SKM-1 (cell line): ENCODE results near the gene DCC.

Experiments
- DNase-seq: peaks from one replicate; lab custom pipeline; 2025; ENCODE audit not compliant: unreplicated experiment; lab: John Stamatoyannopoulos, UW

The DCC gene

DNA sequence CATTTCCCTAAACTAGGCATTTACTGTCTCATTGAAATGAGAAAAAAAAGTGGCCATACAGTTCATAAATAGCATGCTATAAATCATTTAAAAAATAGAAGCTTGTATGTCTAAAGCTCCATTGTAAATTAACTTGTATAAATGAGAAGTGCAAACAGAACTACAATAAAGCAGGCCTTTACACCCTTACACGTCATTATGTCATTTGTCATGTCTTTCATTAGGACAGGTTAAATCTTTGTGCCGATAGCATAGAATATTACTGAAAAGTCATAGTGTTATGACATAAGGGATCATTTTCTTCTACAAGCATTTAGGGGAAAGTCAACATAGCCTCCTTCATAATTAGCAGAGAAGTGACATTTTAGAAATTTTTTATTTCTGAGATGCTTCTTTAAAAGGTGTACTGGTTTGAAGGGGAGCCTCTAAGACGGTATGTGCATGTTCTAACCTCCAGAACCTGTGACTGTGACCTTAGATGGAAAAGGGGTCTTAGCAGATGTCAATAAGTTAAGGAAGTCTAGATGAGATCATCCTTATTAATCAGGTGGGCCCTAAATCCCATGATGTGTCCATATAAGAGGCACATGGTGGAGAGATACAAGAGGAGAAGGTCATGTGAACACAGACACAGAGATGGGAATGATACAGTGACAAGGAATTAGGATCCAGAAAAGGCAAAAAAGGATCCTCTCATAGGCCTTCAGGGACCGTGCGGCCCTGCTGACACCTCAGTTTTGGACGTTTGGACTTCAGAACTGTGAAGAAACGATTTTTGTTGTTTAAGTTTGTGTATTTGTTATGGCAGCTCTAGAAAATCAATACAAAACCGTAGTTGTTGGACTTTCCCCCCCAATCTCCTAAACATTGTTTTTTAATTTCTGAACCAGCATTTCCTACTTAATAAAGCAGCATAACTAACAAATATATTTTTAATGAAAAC is 1020.8 kb downstream of the DCC start:
- DNase-seq: no peak

GRCh38 chr18:53375621-53376020 is 1035.6 kb downstream of the DCC start:
- no peak for DNase-seq

DNA sequence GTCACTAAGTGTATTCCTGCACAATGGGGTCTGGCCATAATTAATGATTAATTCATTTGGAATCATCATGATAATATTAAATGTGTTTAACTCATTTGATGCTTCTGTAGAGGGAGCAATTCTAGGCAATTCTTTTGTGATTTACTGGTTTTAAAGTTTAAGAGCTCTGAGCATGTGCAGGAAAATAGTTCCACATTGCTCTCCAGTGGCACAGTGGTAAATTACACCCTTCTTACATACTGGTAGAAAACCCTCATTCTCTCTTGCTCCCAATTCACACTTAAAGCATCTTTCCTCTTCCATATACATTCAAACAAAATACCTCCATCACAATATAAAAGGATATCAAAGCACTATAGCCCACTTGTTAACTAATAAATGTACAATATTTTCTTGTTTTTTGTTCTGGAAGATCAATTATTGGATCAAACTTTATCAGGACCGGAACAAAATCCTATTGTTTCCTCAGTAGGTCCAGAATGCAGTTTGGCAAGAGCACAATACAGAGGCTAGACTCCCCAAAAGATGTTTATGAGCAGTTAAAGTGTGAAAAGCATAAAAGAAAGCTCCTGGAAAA is 1040.2 kb downstream of the DCC start:
- no peak for DNase-seq

DNA sequence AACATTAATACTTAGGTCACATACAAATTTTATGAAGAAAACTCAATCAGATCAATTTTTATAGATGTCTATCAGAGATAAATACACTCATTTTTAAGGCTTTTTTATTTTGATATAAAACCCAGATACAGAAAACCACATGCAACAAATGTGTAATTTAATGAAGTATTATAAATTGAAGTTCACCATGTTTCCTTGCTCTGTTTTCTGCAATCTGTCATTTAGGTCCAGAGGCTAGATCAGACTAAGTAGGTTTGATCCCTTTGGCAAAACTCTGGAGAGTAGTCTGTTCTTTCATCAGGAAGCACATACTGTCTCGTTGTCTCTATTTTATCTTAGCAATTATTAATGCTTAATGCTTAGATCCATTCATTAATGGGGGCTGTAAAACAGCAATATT is 1042.9 kb downstream of the DCC start:
- DNase-seq: no peak

DNA sequence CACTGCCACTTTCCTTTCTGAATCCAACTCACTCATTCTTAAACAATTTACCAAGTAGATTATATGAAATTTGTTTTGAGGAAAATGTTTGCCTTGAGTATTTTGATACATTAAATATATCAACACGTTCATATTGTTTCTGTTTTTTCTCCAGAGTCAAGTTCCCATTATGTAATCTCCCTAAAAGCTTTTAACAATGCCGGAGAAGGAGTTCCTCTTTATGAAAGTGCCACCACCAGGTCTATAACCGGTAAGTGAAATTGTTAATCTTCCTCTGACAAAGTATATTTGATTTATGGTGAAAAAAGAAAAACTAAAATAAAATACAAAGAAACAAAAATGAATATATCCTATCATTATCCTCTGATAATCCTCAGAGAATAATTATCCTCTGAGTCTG is 1045.9 kb downstream of the DCC start:
- DNase-seq: peak; percentile 5

- no peak for DNase-seq
These were observed 1047.6 kb downstream of the DCC start for GRCh38 chr18:53387581-53387980.

GRCh38 chr18:53402670-53403069 is 1062.7 kb downstream of the DCC start:
- DNase-seq: no peak

DNA sequence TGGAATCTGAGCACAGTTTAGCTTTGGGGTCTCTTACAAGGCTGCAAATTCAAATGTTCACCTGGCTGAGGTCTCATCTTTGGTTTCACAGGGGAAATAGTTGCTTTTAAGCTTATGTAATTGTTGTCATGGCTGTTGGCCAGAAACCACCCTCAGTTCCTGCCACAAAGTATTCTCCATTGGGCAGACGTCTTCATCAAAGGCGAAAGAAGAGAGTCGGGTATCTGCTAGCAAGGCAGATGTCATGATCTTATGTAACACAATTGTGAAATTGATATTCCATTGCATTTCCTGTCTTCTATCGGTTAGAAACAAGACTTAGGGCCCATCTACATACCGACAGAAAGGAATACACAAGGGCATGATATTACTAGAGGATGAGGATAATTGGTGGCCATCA is 1068.3 kb downstream of the DCC start:
- DNase-seq: no peak

- no peak for DNase-seq
These were observed 1071.5 kb downstream of the DCC start for GRCh38 chr18:53411511-53411910.

DNA sequence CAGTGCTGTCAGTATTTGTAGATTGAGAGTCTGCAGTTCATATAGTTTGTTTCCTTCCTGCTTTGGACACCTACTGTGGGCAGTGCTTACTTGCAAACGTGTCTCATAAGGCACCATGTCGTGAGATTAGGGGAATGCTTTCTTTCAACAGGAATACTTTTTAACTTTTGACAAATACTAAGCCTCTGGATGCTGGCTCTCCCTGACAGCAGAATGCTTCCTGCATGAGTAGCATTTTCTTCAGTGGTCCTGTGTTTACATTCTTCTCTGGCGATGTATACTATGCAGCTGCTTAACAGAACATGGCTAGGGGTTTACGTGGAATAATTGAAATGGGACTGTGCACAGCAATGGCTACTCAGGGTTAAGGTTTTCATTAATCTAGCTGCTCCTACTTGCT is 1077.0 kb downstream of the DCC start:
- DNase-seq: no peak

DNA sequence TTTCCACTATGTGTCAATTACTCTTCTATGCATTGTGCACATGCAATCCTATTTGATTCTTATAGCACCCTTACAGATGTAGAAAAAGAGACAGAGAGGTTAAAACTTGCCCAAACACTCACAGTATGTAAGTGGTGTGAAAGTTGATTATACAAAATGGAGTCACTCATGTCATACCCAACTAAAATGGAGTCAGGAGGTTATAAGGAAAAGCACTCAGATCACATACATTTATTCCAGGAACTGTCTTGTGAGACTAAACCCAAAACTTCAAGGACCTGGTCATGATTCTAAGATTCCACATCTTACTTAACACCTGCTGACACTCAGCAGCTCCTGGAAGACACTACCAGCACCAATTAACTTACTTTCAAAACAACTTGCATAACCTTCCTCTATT is 1081.9 kb downstream of the DCC start:
- no peak for DNase-seq

GRCh38 chr18:53422896-53423295 is 1082.9 kb downstream of the DCC start:
- no peak for DNase-seq

DNA sequence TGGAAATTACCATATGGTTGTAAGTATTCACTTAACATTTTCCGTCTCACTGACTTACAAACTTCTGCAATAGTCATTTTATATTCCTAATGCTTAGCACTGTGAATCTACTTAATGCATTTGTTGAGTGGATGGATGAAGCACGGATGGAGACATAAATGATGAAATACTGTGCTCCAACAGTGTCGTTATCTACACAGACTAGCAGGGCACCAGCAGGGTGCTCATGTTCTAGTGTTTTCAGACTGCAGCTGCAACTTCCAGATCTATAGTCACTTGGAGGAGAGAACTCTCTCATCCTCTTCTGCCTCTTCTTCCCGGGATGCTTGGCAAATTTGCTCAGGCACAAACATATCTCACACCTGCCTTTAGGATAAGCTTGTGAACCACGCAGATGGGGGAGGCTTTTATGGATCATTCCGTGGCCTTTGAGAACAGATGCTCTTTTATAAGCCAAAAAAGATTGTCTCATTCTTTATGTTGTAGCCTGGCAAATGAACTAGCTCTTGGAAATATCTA is 1086.7 kb downstream of the DCC start:
- no peak for DNase-seq

DNA sequence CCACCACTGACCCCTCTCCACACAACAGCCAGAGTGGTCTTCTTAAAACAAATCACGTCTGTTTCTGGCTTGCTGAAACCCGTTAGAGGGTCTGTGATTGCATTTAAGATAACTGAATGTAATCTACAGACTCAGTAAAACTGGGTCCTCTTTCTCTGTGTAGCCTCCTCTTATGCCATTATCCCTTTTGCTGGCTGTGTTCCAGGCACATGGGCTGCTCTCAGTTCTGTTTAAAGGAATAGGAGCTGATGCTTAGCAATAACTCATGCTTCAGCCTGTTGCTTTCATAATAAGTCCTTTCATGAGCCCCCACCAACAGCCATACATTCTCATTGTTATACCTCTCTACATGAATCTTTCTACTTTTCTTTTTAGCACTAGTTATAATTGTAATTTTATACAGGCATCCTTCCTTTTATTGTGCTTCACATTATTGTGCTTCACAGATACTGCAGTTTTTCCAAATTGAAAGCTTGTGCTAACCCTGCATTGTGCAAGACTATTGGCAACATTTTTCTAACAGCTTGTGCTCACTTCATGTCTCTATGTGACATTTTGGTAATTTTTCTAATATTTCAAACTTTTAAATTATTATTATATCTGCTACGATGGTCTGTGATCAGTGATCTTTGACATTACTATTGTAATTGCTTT is 1101.9 kb downstream of the DCC start:
- DNase-seq: no peak

GRCh38 chr18:53442415-53442783 is 1102.4 kb downstream of the DCC start:
- no peak for DNase-seq

DNA sequence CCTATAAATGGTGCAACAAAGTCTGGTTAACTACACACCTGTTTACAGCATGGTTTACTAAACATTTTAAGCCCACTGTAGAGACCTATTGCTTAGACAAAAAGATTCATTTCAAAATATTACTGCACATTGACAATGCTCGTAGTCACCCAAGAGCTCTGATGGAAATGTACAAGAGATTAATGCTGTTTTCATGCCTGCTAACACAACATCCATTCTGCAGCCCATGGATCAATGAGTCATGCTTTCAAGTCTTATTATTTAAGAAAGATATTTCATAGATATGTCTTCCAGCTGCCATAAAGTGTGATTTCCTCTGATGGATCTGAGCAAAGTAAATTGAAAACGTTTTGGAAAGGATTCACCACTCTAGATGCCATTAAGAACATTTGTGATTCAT is 1103.3 kb downstream of the DCC start:
- no peak for DNase-seq

- no peak for DNase-seq
These were observed 1103.8 kb downstream of the DCC start for GRCh38 chr18:53443831-53444230.

DNA sequence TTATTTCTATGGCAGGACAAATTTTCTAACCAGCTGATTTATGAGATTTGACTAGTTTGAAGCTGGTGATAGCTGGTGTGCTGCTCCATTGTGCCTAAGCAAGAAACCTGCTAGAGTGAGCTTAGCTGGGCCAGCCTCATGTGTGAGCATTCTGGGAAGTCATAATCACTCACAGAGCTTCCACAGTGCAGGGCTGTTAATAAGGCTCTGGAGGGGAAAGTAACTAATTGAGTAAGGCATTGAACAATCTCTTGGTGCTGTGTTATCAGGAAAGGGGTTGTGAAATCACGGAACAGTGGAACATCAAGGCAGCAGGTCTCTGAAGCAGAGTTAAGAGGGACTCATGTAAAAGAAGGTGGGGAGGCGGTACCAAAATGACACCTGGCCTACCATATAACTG is 1111.9 kb downstream of the DCC start:
- DNase-seq: no peak

DNA sequence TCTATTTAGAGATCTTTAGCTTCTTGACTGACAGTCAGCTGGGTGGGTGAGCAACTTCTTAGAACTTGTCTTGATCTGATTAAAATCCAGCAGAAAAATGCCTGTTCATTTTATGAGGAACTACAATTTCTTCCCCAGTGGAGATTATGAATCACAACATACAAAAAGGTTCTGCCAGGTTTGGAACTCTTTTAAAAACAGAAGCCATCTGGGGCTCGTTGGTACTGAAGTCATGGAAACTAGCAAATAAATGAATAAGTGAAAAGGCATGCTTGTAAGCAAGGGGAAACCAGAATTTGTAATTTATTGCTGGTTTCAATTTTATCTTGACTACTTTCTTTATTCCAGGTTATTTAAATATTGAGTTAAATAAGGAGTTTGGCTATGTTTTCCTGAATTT is 1117.1 kb downstream of the DCC start:
- no peak for DNase-seq

DNA sequence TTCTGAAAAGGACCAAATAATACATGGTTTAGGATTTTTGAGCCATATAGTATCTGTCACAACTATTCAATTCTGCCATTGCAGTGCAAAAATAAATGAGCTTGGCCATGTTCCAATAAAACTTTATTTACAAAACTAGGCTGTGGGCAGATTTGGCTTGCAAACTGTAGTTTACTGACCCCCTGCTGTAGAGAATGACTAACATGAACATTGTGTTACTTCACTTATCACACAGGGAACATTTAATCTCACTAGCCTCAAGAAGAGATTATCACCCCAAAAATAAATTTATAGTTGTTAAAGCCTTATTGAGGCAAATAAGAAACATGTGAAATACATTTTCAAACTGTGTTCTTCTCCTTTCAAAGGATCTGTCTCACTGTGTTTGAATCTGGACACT is 1118.3 kb downstream of the DCC start:
- DNase-seq: no peak

DNA sequence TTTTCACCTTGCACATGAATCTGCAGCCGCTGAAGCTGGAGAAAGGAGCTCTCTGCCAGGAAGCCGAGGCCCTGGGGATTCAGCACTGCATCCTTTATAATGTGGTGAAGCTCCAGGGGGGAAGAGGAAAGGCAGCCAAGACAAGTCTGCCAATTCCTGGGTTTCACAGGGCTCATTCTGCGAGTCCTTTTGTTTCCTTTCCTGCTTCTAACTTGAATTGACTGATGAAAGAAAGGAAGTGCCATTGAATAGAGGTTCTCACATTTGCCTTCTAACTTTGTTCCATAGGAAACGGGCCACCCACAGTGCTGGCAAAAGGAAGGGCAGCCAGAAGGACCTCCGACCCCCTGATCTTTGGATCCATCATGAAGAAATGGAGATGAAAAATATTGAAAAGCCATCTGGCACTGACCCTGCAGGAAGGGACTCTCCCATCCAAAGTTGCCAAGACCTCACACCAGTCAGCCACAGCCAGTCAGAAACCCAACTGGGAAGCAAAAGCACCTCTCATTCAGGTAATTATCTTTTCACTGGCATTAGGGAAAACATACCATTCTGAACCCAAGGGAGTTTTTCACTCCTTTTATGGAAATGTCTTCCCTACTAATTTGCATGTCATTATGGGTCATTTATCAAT is 1119.1 kb downstream of the DCC start:
- no peak for DNase-seq

DNA sequence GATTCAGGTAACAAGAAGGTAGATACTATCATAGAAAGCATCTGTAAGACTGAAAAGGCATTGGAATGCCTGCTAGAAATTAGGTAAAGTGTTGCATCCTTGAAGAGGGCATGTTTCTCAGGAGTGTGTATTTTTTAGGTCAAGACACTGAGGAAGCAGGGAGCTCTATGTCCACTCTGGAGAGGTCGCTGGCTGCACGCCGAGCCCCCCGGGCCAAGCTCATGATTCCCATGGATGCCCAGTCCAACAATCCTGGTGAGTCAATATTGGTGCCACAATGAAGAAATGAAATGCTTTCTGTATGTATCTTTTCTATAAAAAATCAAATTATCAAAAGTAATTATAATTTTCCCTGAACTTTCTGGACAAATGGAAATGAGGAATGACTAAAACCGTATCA is 1127.8 kb downstream of the DCC start:
- no peak for DNase-seq
